ENCODE results near the gene CMC4.

CMC4 gene

DNA sequence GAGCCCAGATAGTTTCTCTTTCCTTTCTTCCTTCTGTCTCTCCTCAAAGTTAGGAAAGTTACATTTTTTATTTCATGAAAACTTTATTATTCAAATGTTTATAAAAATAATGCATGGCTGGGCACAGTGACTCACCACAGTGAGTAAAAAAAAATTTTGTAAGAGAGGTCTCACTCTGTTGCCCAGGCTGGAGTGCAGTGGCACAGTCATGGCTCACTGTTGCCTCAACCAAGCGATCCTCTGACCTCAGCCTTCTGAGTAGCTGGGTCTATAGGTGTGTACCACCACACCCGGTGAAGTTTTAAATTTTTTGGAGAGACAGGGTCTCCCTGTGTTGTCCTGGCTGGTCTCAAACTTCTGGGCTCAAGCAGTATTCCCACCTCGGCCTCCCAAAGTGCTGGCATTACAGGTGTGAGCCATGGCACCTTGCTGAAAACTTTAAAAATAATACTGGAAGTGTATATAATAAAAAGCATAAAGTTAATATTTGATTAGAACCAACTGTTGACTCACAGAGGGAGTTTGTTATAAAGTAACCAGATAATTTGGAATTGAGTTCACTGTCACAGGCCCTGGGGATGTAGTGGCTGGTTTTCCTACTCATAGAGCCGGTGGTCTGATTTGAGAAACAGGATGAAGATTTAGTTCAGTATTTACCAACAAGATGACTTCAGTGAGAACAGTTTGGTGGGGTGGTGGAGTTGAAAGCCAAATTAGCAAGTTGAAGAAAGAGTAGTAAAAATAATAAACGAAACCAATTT is 18.0 kb downstream of the CMC4 start:
- peaks cover 2% of the 10 kb centered on the region for H3K27me3 Mint-ChIP-seq (ENCODE audit: low read depth, poor library complexity)

DNA sequence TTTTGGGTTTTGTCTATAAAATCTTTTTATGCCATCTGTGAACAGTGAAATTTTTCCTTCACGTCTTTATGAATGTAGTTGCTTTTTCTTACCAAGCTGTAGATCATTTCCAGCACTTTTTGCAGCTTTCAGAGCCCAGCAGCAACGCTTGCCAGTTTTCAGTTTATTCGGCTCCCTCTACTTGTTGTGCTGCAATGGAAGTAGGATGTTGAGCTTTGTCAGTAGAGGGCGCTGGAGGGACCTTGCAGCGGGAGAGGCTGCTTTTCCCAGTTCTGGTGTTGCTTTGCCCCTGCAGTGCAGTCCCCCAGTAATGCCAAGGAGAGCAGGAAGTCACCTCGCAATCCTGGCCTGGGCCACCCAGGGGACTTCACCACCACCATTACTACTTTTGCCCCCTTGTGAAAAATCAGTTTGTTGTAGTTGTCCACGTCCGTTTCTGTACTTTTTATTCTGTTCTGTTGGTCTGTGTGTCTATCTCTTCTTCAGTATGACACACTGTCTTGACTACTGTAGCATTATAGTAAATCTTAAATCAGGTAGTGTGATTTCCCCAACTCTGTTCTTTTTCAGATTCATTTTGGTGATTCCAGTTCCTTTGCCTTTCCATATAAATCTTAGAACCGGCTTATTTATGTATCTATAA is 21.8 kb downstream of the CMC4 start:
- H3K36me3 Mint-ChIP-seq (ENCODE audit: low read depth), result peaks cover 9% of the 10 kb centered on the region
- DNase-seq, result peak; percentile 51
- H3K27me3 Mint-ChIP-seq (ENCODE audit: low read depth, poor library complexity), result peaks cover 5% of the 10 kb centered on the region
- H3K4me1 Mint-ChIP-seq, result peaks cover 4% of the 10 kb centered on the region
- H3K4me3 Mint-ChIP-seq, result no peak overlapping the region
- no peak overlapping the region for H3K27ac Mint-ChIP-seq
- TF ChIP-seq, protein P1, sequence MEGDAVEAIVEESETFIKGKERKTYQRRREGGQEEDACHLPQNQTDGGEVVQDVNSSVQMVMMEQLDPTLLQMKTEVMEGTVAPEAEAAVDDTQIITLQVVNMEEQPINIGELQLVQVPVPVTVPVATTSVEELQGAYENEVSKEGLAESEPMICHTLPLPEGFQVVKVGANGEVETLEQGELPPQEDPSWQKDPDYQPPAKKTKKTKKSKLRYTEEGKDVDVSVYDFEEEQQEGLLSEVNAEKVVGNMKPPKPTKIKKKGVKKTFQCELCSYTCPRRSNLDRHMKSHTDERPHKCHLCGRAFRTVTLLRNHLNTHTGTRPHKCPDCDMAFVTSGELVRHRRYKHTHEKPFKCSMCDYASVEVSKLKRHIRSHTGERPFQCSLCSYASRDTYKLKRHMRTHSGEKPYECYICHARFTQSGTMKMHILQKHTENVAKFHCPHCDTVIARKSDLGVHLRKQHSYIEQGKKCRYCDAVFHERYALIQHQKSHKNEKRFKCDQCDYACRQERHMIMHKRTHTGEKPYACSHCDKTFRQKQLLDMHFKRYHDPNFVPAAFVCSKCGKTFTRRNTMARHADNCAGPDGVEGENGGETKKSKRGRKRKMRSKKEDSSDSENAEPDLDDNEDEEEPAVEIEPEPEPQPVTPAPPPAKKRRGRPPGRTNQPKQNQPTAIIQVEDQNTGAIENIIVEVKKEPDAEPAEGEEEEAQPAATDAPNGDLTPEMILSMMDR (IDR thresholded peaks at IDR 0.05), result peak; percentile 52
- peaks cover 38% of the 10 kb centered on the region for H3K9me3 Mint-ChIP-seq

More for the DNA sequence above, 18.0 kb downstream of the CMC4 start:
- no peak overlapping the region for H3K27ac Mint-ChIP-seq
- peaks cover 12% of the 10 kb centered on the region for H3K4me1 Mint-ChIP-seq
- TF ChIP-seq, protein P1 (IDR thresholded peaks at IDR 0.05), result no peak
- no peak for DNase-seq
- peaks cover 32% of the 10 kb centered on the region for H3K9me3 Mint-ChIP-seq
- peaks cover 14% of the 10 kb centered on the region for H3K36me3 Mint-ChIP-seq (ENCODE audit: low read depth)
- no peak overlapping the region for H3K4me3 Mint-ChIP-seq

DNA sequence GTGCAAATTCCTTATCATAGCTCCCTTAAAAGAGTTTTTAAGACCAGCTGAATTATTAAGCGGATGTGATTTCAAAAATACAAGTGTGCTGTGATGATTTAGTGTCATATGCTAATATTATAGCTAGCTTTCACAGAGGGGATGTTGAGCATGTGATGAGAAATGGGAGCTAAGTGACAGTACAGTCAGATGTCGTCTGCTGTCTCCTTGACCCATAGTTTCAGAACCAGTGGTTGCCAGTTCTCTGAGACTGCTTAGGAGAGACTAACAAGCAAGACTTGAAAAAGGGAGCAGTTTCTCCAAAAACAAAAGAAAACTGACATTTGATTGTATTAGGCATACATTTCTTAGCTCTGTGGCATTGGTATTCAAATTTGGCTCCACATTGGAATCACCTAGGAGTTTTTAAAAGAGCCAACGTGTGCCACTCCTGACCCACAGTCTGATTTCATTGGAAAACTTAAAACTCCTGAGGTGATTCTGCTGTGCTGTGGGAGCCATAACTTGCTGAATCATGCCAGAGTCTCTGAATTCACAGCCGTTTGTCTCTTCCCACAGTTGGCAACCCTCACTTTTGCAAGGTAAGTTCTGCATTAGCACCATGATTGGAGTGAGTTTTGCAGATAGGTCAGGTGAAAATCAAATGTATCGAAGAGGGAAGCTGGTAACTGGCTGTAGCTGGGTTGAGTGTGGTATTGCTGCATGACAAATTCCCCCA is 24.0 kb downstream of the CMC4 start:
- Mint-ChIP-seq H3K36me3 (ENCODE audit: low read depth) (peaks cover 16% of the 10 kb centered on the region), H3K9me3 (peaks cover 46% of the 10 kb centered on the region), H3K4me3 (no peak overlapping the region), H3K27me3 (ENCODE audit: low read depth, poor library complexity) (peaks cover 5% of the 10 kb centered on the region), H3K27ac (no peak overlapping the region), H3K4me1 (peaks cover 4% of the 10 kb centered on the region)
- TF ChIP-seq, protein P1 (IDR thresholded peaks at IDR 0.05), result no peak
- DNase-seq, result no peak

DNA sequence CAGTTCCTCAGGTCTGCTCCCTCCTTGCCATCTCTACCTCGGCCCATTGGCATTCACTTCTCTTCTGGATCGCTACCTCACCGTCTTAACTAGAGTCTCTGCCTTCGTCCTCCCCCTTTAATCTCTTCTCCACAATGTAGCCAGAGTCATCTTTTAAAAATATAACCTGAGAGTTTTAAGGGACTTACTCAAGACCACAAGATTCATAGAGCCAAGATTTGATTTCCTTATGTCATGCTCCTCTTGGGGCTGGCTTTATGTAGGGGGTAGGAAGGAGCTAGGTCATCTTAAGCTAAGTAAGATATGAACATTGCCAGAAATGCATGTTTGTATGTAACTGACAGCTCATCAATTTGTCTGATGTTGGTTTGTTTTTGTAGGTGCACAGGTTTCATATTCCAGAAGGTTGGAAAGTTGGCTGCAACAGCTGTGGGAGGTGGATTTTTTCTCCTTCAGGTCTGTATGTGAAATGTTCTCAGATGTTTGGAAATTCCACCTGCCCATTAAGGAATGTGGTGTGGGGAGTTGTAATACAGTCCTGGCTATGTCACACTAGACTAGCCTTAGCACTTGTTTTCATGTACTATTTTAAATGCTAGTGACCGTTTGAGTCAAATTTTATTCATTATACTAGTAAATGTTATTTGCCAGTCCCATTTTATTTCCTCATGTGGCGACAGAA is 24.7 kb downstream of the CMC4 start:
- peaks cover 5% of the 10 kb centered on the region for H3K27me3 Mint-ChIP-seq (ENCODE audit: low read depth, poor library complexity)
- peaks cover 21% of the 10 kb centered on the region for H3K36me3 Mint-ChIP-seq (ENCODE audit: low read depth)
- peaks cover 47% of the 10 kb centered on the region for H3K9me3 Mint-ChIP-seq
- H3K4me1 Mint-ChIP-seq, result peaks cover 4% of the 10 kb centered on the region
- TF ChIP-seq, protein P1 (IDR thresholded peaks at IDR 0.05), result no peak
- no peak overlapping the region for H3K27ac Mint-ChIP-seq
- H3K4me3 Mint-ChIP-seq, result no peak overlapping the region
- no peak for DNase-seq

DNA sequence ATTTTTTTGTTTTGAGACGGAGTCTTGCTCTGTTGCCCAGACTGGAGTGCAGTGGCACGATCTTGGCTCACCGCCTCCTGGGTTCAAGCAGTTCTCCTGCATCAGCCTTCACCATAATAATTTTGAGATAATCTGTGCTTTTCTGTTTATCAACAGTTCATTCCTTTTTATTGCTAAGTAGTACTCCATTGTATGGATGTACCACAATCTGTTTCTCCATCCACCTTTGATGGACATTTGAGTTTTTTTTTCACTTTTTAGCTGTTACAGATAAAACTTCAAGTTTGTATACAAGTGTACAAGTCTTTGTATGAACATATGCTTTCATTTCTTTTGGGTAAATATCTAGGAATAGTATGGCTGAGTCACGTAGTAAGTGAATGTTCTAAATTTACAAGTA is 35.2 kb downstream of the CMC4 start:
- no peak overlapping the region for H3K27ac Mint-ChIP-seq
- no peaks in the 10 kb centered on the region for H3K4me1 Mint-ChIP-seq
- peaks cover 84% of the 10 kb centered on the region for H3K36me3 Mint-ChIP-seq (ENCODE audit: low read depth)
- H3K9me3 Mint-ChIP-seq, result peaks cover 84% of the 10 kb centered on the region
- TF ChIP-seq, protein P1 (IDR thresholded peaks at IDR 0.05), result no peak
- no peak for DNase-seq
- H3K4me3 Mint-ChIP-seq, result no peak overlapping the region
- H3K27me3 Mint-ChIP-seq (ENCODE audit: low read depth, poor library complexity), result no peaks in the 10 kb centered on the region

Measured in nephron progenitor cell (in vitro differentiated cells).